SK-N-SH (cell line): ENCODE data around the gene PCYT2. TPM values are rescaled to one million over a fixed set of nuclear protein-coding genes. Genes with fewer than 3 reads are reported as not detected.

ENCODE experiments used
- CTCF ChIA-PET: fragments of 300-600, 350-600 bp; formaldehyde crosslinking; extraction: SDS; loops from one replicate; lab custom pipeline; 2021; lab: Yijun Ruan, JAX
- POLR2A ChIA-PET: fragments of 350-600 bp; sonication (Branson Sonifier 250); formaldehyde crosslinking; extraction: SDS; loops from one replicate; lab custom pipeline; 2020; ENCODE audit warnings: antibody characterized with exemption, inconsistent platforms; lab: Yijun Ruan, JAX
- DNase-seq: peaks from one replicate; pipeline ENCODE4 v3.0.0; 2012
- H2AFZ ChIP-seq: fragments of 200-600 bp; sonication (generic); 2 replicates; pipeline ENCODE4 v1.8.1; 2016; ENCODE audit warnings: antibody characterized with exemption, mild to moderate bottlenecking, low read depth
- H3F3A ChIP-seq: fragments of 200-600 bp; sonication (generic); replicated peaks from 2 replicates; pipeline ENCODE3; 2016; ENCODE audit warnings: antibody characterized with exemption, mild to moderate bottlenecking; ENCODE audit not compliant: insufficient read depth
- H3K27ac ChIP-seq, 2 experiments: fragments of 200-500 bp in 1 of 2; fragments of 200-600 bp in 1 of 2; sonication (Bioruptor generic) in 1 of 2; sonication (generic), shearing (Covaris generic) in 1 of 2; 2 replicates each; pipeline versions ENCODE4 v1.5.1 to v1.6.1; 2014 to 2016; ENCODE audit warnings: low read depth in 2 of 2, inconsistent platforms in 1 of 2, low read length in 1 of 2, mild to moderate bottlenecking in 1 of 2, mixed read lengths in 1 of 2
- H3K27me3 ChIP-seq: fragments of 200-600 bp; sonication (generic), shearing (Covaris generic); 2 replicates; pipeline ENCODE4 v1.6.1; 2016; ENCODE audit warnings: mixed run types; ENCODE audit not compliant: insufficient read depth
- H3K36me3 ChIP-seq, 2 experiments: fragments of 200-500 bp in 1 of 2; fragments of 200-600 bp in 1 of 2; sonication (Bioruptor generic) in 1 of 2; sonication (generic) in 1 of 2; replicated peaks in 1 of 2; 2 replicates each; pipeline versions ENCODE3 to v1.5.1; 2014 to 2016; ENCODE audit warnings: low read length in 1 of 2, mild to moderate bottlenecking in 1 of 2; ENCODE audit not compliant: insufficient read depth in 2 of 2, control insufficient read depth in 1 of 2
- H3K4me1 ChIP-seq, 2 experiments: fragments of 200-500 bp in 1 of 2; fragments of 200-600 bp in 1 of 2; sonication (Bioruptor generic) in 1 of 2; sonication (generic), shearing (Covaris generic) in 1 of 2; 2 replicates each; pipeline versions ENCODE4 v1.5.1 to v1.6.1; 2014 to 2016; ENCODE audit warnings: low read depth in 1 of 2, low read length in 1 of 2, mixed run types in 1 of 2; ENCODE audit not compliant: insufficient read depth in 2 of 2, control insufficient read depth in 1 of 2
- H3K4me2 ChIP-seq: fragments of 200-600 bp; sonication (generic), shearing (Covaris generic); 2 replicates; pipeline ENCODE4 v1.6.1; 2017; ENCODE audit warnings: mixed run types
- H3K4me3 ChIP-seq, 2 experiments: fragments of 200-500 bp in 1 of 2; fragments of 200-600 bp in 1 of 2; sonication (Bioruptor generic) in 1 of 2; sonication (generic), shearing (Covaris generic) in 1 of 2; 2 replicates each; pipeline versions ENCODE4 v1.5.1 to v1.8.1; 2014 to 2016; ENCODE audit warnings: low read depth in 2 of 2, inconsistent platforms in 1 of 2, low read length in 1 of 2, mild to moderate bottlenecking in 1 of 2, mixed read lengths in 1 of 2, moderate library complexity in 1 of 2
- H3K79me2 ChIP-seq: fragments of 200-600 bp; sonication (generic); 2 replicates; pipeline ENCODE4 v1.8.1; 2017; ENCODE audit warnings: mild to moderate bottlenecking; ENCODE audit not compliant: insufficient read depth
- H3K9ac ChIP-seq: fragments of 200-600 bp; sonication (generic); 2 replicates; pipeline ENCODE4 v1.6.1; 2017; ENCODE audit warnings: mixed run types
- H3K9me2 ChIP-seq: fragments of 200-600 bp; sonication (generic); 2 replicates; pipeline ENCODE4 v1.6.1; 2017; ENCODE audit warnings: mixed run types
- H3K9me3 ChIP-seq: fragments of 200-600 bp; sonication (generic); 2 replicates; pipeline ENCODE4 v1.6.1; 2017; ENCODE audit warnings: mixed run types, mild to moderate bottlenecking, moderate library complexity
- H4K20me1 ChIP-seq: fragments of 200-600 bp; sonication (generic); 2 replicates; pipeline ENCODE4 v1.6.1; 2017; ENCODE audit warnings: mild to moderate bottlenecking, mixed run types; ENCODE audit not compliant: insufficient read depth
- CHD2 ChIP-seq: fragments of 150-350 bp; IDR thresholded peaks from 2 replicates; pipeline ENCODE4 v1.6.1; 2018; ENCODE audit warnings: low read length; ENCODE audit not compliant: partially characterized antibody
- EZH2phosphoT487 ChIP-seq: fragments of 200-600 bp; sonication (generic); IDR thresholded peaks from 2 replicates; pipeline ENCODE4 v1.6.1; 2017; ENCODE audit warnings: low read depth, mixed run types, mild to moderate bottlenecking, antibody characterized with exemption, moderate library complexity, borderline replicate concordance
- GABPA ChIP-seq: IDR thresholded peaks from 2 replicates; pipeline ENCODE4 v1.4.0; 2012; ENCODE audit warnings: low read depth, mild to moderate bottlenecking
- MAX ChIP-seq: IDR thresholded peaks from 2 replicates; pipeline ENCODE4 v1.4.0; 2012; ENCODE audit warnings: low read depth
- MXI1 ChIP-seq: IDR thresholded peaks from 2 replicates; pipeline ENCODE4 v1.6.1; 2012; ENCODE audit warnings: mild to moderate bottlenecking, low read depth, low read length, improper control_type of control experiment
- NRF1 ChIP-seq: IDR thresholded peaks from 2 replicates; pipeline ENCODE4 v1.6.1; 2012; ENCODE audit warnings: low read depth, mild to moderate bottlenecking, low read length
- POLR2AphosphoS5 ChIP-seq: IDR thresholded peaks from 2 replicates; pipeline ENCODE4 v1.6.1; 2012; ENCODE audit warnings: low read depth, low read length
- RAD21 ChIP-seq: IDR thresholded peaks from 2 replicates; pipeline ENCODE4 v1.6.1; 2012; ENCODE audit warnings: mild to moderate bottlenecking, low read length
- SIN3A ChIP-seq: IDR thresholded peaks from 2 replicates; pipeline ENCODE4 v1.6.1; 2012; ENCODE audit warnings: low read depth, mild to moderate bottlenecking, low read length, moderate library complexity, borderline replicate concordance
- USF2 ChIP-seq: fragments of 150-350 bp; IDR thresholded peaks from 2 replicates; pipeline ENCODE4 v1.6.1; 2017; ENCODE audit warnings: antibody characterized with exemption, low read length, low read depth, borderline replicate concordance
- WGBS: methylation state at CpG from one replicate; pipeline ENCODE4 v1.1.6; 2017; ENCODE audit warnings: low lambda C conversion rate; 5-methylcytosine and 5-hydroxymethylcytosine counted together
- polyA plus RNA-seq, 3 experiments: library from polyadenylated mRNA; depleted of rRNA; stranded (reverse); fragments of >200 nt; gene quantifications; 2 replicates each; pipeline ENCODE4 v1.2.3, GENCODE V29; 2012

PCYT2 gene
- polyA plus RNA-seq, 1 of the 3 experiments (the other 2 are of a cell fraction): 46.2 TPM

GRCh38 chr17:81911969-81912368 lies 770 bp upstream of the PCYT2 start:
- CTCF ChIA-PET: interaction anchor here (0.7 to 3.8 kb wide), 6 partner anchors 13 to 242 kb away, joined by 3 to 20 read pairs (median 4); no protein-coding TSS in a partner anchor
- 91% methylated on average over 16 of the region's 19 CpGs for WGBS
- H3K4me3 ChIP-seq: no peak overlapping the region
- peaks cover 19% of the 10 kb centered on the region for H3F3A ChIP-seq
- no peak for TF ChIP-seq MAX
- TF ChIP-seq POLR2AphosphoS5: no peak
- no peak for TF ChIP-seq NRF1
- no peaks in the 10 kb centered on the region for H3K9me3 ChIP-seq
- H3K27me3 ChIP-seq: no peaks in the 10 kb centered on the region
- H3K4me2 ChIP-seq: no peak overlapping the region
- peak overlapping the region in 1 of 2 experiments; percentile 43; a peak in 2 of 4 replicates for H3K27ac ChIP-seq
- no peak overlapping the region for H3K9ac ChIP-seq
- DNase-seq: no peak
- H3K79me2 ChIP-seq: peaks cover 28% of the 10 kb centered on the region
- peaks cover 27 to 67% of the 10 kb centered on the region in 2 experiments for H3K36me3 ChIP-seq
- H4K20me1 ChIP-seq: peaks cover 32% of the 10 kb centered on the region
- POLR2A ChIA-PET: no interaction called here
- no peaks in the 10 kb centered on the region for H3K9me2 ChIP-seq
- peaks cover 13 to 25% of the 10 kb centered on the region in 2 experiments for H3K4me1 ChIP-seq
- H2AFZ ChIP-seq: no peak overlapping the region

- H3K79me2 ChIP-seq: peaks cover 17% of the 10 kb centered on the region
- peaks cover 8 to 15% of the 10 kb centered on the region in 2 experiments; a peak in 2 of 4 replicates for H3K4me1 ChIP-seq
- TF ChIP-seq RAD21: no peak
- TF ChIP-seq USF2: no peak
- no peak for TF ChIP-seq CHD2
- TF ChIP-seq GABPA: 0 out of 2 replicates have a peak, but pooled peaks have one; percentile 14
- TF ChIP-seq MXI1: peak; percentile 49; the same call in 1 of the 2 replicates
- TF ChIP-seq EZH2phosphoT487: no peak
- peak; percentile 20; the same call in 1 of the 2 replicates for TF ChIP-seq SIN3A
- H3K36me3 ChIP-seq: peaks cover 26 to 73% of the 10 kb centered on the region in 2 experiments
- no peak overlapping the region; the same call in 1 of the 2 replicates for H2AFZ ChIP-seq
- POLR2A ChIA-PET: interaction anchor here (0.6 to 1.7 kb wide), 2 partner anchors 9 to 44 kb away, joined by 3 to 6 read pairs; no protein-coding TSS in a partner anchor
- H3F3A ChIP-seq: peaks cover 12% of the 10 kb centered on the region
- H4K20me1 ChIP-seq: peaks cover 22% of the 10 kb centered on the region
- H3K27me3 ChIP-seq: no peaks in the 10 kb centered on the region
- H3K9me3 ChIP-seq: no peaks in the 10 kb centered on the region
- no peaks in the 10 kb centered on the region for H3K9me2 ChIP-seq
- H3K4me2 ChIP-seq: peak overlapping the region; percentile 100
- peak overlapping the region in 1 of 2 experiments; percentile 44; a peak in 1 of 4 replicates for H3K27ac ChIP-seq
- peak overlapping the region; percentile 85 to 96 for H3K4me3 ChIP-seq
- 3% methylated on average over 18 of the region's 55 CpGs for WGBS
- no peak for DNase-seq
- CTCF ChIA-PET: interaction anchor here (0.6 to 3.8 kb wide), 5 partner anchors 9 to 110 kb away, joined by 3 to 20 read pairs (median 4); no protein-coding TSS in a partner anchor
- peak overlapping the region; percentile 71 for H3K9ac ChIP-seq
These were observed 341 bp downstream of the PCYT2 start for GRCh38 chr17:81910840-81911276.
